ENCODE measurements around the gene TRIM43B.
"Not testable (repeated sequence)": the region's sequence is repeated elsewhere in the genome, so short reads cannot be mapped to it uniquely, and the experiment has no call there.

The TRIM43B gene

DNA sequence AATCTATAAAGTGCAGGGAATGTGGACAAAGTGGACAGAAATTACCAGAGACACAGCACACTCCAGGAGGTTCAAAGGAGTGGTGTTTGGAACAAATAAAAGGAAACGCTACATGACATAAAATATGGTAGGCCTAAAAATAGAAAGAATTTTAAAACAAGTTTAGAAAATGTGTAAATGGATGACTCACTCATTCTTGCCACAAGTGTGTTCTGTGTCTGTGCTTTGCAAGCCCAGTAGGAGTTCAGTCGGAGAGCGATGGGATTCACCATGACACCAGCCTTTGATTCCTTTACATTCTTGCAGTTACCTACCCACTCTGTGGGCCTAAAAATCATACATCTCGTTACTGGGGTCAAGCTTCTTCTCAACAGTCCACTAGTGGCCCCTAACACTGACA lies 51.2 kb downstream of the TRIM43B start:
- DNase-seq, result not testable (repeated sequence)

DNA sequence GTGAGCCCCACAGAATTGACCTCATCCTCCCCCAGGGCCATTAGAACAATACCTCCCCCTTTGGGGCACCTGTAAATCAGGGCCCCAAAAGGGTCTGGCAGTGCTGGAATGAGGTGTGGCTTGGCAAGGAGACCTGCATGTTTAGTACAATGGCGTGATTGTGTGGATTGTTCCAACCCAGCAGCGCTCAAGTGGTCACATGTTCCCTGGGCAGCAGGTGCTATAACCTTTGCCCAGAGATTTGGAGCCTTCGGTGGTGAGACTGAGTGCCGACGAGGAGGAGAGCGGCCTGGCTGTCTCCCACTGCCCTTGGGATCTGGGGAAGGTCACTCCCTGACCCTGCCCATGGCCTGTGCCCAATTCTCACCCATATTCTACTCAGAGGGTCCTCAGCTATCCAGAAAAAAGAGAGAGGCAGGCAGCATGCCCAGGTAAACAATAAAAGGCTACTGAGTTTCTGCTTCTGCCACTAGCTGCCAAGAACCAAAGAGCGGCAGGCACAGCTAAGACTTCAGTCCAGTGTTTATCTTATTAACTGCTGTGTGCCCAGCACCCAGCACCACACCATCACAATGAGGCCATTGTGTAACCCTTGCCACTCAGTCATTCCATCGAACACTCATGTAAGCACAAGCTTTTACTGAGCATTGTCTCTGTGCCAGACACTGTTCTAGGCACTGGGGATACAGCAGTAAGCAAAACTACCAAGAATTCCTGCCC lies 54.6 kb downstream of the TRIM43B start:
- DNase-seq, result not testable (repeated sequence)

DNA sequence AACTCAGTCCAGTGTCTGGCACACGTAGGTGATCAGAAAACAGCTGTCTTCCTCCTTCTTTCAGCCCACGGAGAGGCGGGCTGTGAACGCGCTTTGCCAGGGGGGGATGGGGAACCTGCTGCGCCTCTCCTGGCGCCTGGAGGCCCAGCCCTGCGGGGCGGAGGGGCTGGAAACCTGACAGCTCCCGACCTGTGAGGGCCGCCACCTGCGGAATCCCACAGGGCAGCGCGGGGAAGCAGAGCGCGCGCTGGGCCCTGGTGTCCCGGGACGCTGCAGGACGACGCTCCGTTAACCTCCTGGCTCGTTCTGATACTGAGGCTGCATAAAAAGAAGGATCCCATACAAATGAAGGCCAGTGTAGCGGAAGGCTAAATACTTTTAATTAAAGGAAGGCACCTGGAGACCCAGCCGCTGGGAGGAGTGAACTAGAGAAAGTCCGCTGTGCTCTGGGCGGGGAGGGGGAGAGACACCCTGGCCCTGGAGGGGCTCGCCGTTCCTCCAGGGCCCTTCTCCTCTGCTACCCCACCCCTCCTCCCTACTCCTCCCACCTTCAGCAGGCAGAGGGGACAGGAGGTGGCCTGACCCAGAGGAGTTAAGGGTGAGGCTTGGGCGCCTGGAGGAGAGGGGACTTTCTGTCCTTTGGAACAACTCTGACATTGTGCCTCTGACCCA lies 57.2 kb downstream of the TRIM43B start:
- not testable (repeated sequence) for DNase-seq

Data from NCI-H2081 (cell line).